Measurements from ENCODE around the gene TMEM223. TPM values are rescaled to one million over a fixed set of nuclear protein-coding genes. Genes with fewer than 3 reads are reported as not detected.
A peak's percentile ranks its signal among the peaks of the same experiment; 100 is the strongest.

The TMEM223 gene
- total and polyA plus RNA-seq, 9 of the 15 experiments (the other 6 are each of a cell fraction or from before 2014, with no cell fraction given), result 5.9 to 34.5 (median 19.6) TPM

- TF ChIP-seq ZBTB49 (CRISPR knock-in tag; IDR thresholded peaks at IDR 0.05; ENCODE audit: borderline replicate concordance), result no peak
- no peak for TF ChIP-seq PURB (CRISPR knock-in tag; IDR thresholded peaks at IDR 0.05; ENCODE audit: low read depth)
- TF ChIP-seq ZNF511 (CRISPR knock-in tag; IDR thresholded peaks at IDR 0.05), result no peak
- no peak for TF ChIP-seq ZNF232 (CRISPR knock-in tag; IDR thresholded peaks at IDR 0.05)
- no peak; a peak in 1 of 4 replicates for TF ChIP-seq KDM4B (IDR thresholded peaks at IDR 0.05; ENCODE audit: borderline replicate concordance in 2 of 2, low read depth in 1 of 2)
- TF ChIP-seq RAD51 (IDR thresholded peaks at IDR 0.05; ENCODE audit: borderline replicate concordance, low read depth), result peak; percentile 35; the same call in 1 of the 2 replicates
- no peak for TF ChIP-seq EWSR1 (IDR thresholded peaks at IDR 0.05; ENCODE audit: borderline replicate concordance, low read depth, partially characterized antibody)
- no peak for TF ChIP-seq HSF4 (CRISPR knock-in tag; IDR thresholded peaks at IDR 0.05; ENCODE audit: borderline replicate concordance)
- TF ChIP-seq KLF16 (IDR thresholded peaks at IDR 0.05), result no peak
- no peak for TF ChIP-seq ZBTB8A (IDR thresholded peaks at IDR 0.05; ENCODE audit: partially characterized antibody)
- TF ChIP-seq LCOR (CRISPR knock-in tag; IDR thresholded peaks at IDR 0.05), result peak; percentile 88; the same call in 1 of the 2 replicates
- TF ChIP-seq E2F6 (IDR thresholded peaks at IDR 0.05; ENCODE audit: borderline replicate concordance in 1 of 2, extremely low read depth in 1 of 2, insufficient read depth in 1 of 2, insufficient read length in 1 of 2, low read depth in 1 of 2, low read length in 1 of 2, poor library complexity in 1 of 2, severe bottlenecking in 1 of 2), result peak in 1 of 2 experiments; percentile 34
- no peak for TF ChIP-seq ZKSCAN3 (CRISPR knock-in tag; IDR thresholded peaks at IDR 0.05)
- peak; percentile 92 for TF ChIP-seq AFF4 (CRISPR knock-in tag; IDR thresholded peaks at IDR 0.05)
- no peak for TF ChIP-seq MIER1 (IDR thresholded peaks at IDR 0.05; ENCODE audit: low read depth)
- TF ChIP-seq RBBP5 (IDR thresholded peaks at IDR 0.05; ENCODE audit: borderline replicate concordance, insufficient read depth, low read length, poor library complexity, severe bottlenecking), result peak; percentile 53
- TF ChIP-seq EP300 (IDR thresholded peaks at IDR 0.05; ENCODE audit: low read length), result no peak
Measured at GRCh38 chr11:62831520-62832335, 39.9 kb upstream of the TMEM223 start, which contains the start of gene STX5 (continued).

All from K562 (cell line).